ENCODE results near the gene GABBR2.

GABBR2 gene

GRCh38 chr9:98533866-98534265 lies 174.9 kb downstream of the GABBR2 start:
- no peak for TF ChIP-seq CTCF (IDR thresholded peaks at IDR 0.05; ENCODE audit: unreplicated experiment in 3 of 3)
- H3K9me3 Mint-ChIP-seq, result no peaks in the 10 kb centered on the region
- H3K4me1 Mint-ChIP-seq, result no peaks in the 10 kb centered on the region
- H3K27ac Mint-ChIP-seq, result no peak overlapping the region
- no peaks in the 10 kb centered on the region for H3K36me3 Mint-ChIP-seq (ENCODE audit: low read depth)
- H3K27me3 Mint-ChIP-seq (ENCODE audit: low read depth), result peaks cover 19% of the 10 kb centered on the region
- H3K4me3 Mint-ChIP-seq, result no peak overlapping the region

- peaks cover 19% of the 10 kb centered on the region for H3K27me3 Mint-ChIP-seq (ENCODE audit: low read depth)
- H3K36me3 Mint-ChIP-seq (ENCODE audit: low read depth), result no peaks in the 10 kb centered on the region
- H3K4me3 Mint-ChIP-seq, result no peak overlapping the region
- H3K4me1 Mint-ChIP-seq, result no peaks in the 10 kb centered on the region
- no peaks in the 10 kb centered on the region for H3K9me3 Mint-ChIP-seq
- no peak overlapping the region for H3K27ac Mint-ChIP-seq
- no peak for TF ChIP-seq CTCF (IDR thresholded peaks at IDR 0.05; ENCODE audit: unreplicated experiment in 3 of 3)
Observed at GRCh38 chr9:98533132-98533531, 175.6 kb downstream of the GABBR2 start.

GRCh38 chr9:98532574-98532973 lies 176.2 kb downstream of the GABBR2 start:
- no peak for TF ChIP-seq CTCF (IDR thresholded peaks at IDR 0.05; ENCODE audit: unreplicated experiment in 3 of 3)
- H3K4me1 Mint-ChIP-seq, result no peaks in the 10 kb centered on the region
- H3K9me3 Mint-ChIP-seq, result no peaks in the 10 kb centered on the region
- H3K4me3 Mint-ChIP-seq, result no peak overlapping the region
- no peaks in the 10 kb centered on the region for H3K36me3 Mint-ChIP-seq (ENCODE audit: low read depth)
- H3K27ac Mint-ChIP-seq, result no peak overlapping the region
- H3K27me3 Mint-ChIP-seq (ENCODE audit: low read depth), result peaks cover 19% of the 10 kb centered on the region

- no peaks in the 10 kb centered on the region for H3K36me3 Mint-ChIP-seq (ENCODE audit: low read depth)
- H3K27ac Mint-ChIP-seq, result no peak overlapping the region
Observed at GRCh38 chr9:98532147-98532546, 176.6 kb downstream of the GABBR2 start.

GRCh38 chr9:98530806-98531386 lies 177.8 kb downstream of the GABBR2 start:
- H3K27me3 Mint-ChIP-seq (ENCODE audit: low read depth), result peaks cover 13% of the 10 kb centered on the region
- no peaks in the 10 kb centered on the region for H3K9me3 Mint-ChIP-seq
- H3K36me3 Mint-ChIP-seq (ENCODE audit: low read depth), result no peaks in the 10 kb centered on the region
- H3K27ac Mint-ChIP-seq, result no peak overlapping the region
- H3K4me3 Mint-ChIP-seq, result no peak overlapping the region
- TF ChIP-seq CTCF (IDR thresholded peaks at IDR 0.05; ENCODE audit: unreplicated experiment in 3 of 3), result no peak
- H3K4me1 Mint-ChIP-seq, result no peaks in the 10 kb centered on the region

More at GRCh38 chr9:98532147-98532546, 176.6 kb downstream of the GABBR2 start:
- H3K27me3 Mint-ChIP-seq (ENCODE audit: low read depth), result peaks cover 19% of the 10 kb centered on the region
- TF ChIP-seq CTCF (IDR thresholded peaks at IDR 0.05; ENCODE audit: unreplicated experiment in 3 of 3), result no peak
- H3K4me3 Mint-ChIP-seq, result no peak overlapping the region
- no peaks in the 10 kb centered on the region for H3K9me3 Mint-ChIP-seq
- no peaks in the 10 kb centered on the region for H3K4me1 Mint-ChIP-seq

GRCh38 chr9:98530275-98530674 lies 178.5 kb downstream of the GABBR2 start:
- TF ChIP-seq CTCF (IDR thresholded peaks at IDR 0.05; ENCODE audit: unreplicated experiment in 3 of 3), result no peak
- Mint-ChIP-seq H3K4me3 (no peak overlapping the region), H3K27ac (no peak overlapping the region), H3K27me3 (ENCODE audit: low read depth) (peaks cover 13% of the 10 kb centered on the region), H3K4me1 (no peaks in the 10 kb centered on the region), H3K36me3 (ENCODE audit: low read depth) (no peaks in the 10 kb centered on the region), H3K9me3 (no peaks in the 10 kb centered on the region)
